ENCODE data around the gene VKORC1. TPM values are rescaled to one million over a fixed set of nuclear protein-coding genes. Genes with fewer than 3 reads are reported as not detected.

The VKORC1 gene
- total and polyA plus RNA-seq, 10 donors: 23.5 to 74.2 (median 51.6) TPM

DNA sequence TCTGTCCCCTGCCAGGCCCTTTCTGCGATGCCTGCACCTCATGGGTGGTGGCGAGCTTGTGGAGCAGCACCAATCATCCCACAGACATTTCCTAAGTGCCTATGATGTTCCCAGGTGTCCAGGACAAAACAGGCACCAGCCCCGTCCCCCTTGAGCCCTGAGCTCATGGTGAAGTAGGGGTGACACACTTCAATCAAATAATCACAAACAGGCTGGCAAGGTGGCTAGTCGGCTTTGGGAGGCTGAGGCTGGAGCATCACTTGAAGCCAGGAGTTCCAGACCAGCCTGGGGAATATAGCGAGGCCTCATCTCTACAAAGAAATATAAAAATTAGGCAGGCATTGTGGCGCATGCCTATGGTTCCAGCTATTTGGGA lies 41.7 kb upstream of the VKORC1 start:
- intact Hi-C loops (cut with DNase I; ENCODE audit: low total_unique reads): no loop called here
- no peak for DNase-seq
- peaks cover 0 to 23% (median 15%) of the 10 kb centered on the region in 6 donors for H3K36me3 ChIP-seq
- no peaks in the 10 kb centered on the region for H3K9me3 ChIP-seq
- WGBS, 5 donors: 87 to 94% (median 90%) methylated on average over 6 of the region's 6 CpGs
- H3K4me1 ChIP-seq: peaks cover 0 to 50% (median 15%) of the 10 kb centered on the region in 6 donors
- H3K27ac ChIP-seq: no peak overlapping the region
- H3K4me3 ChIP-seq: no peak overlapping the region
- H3K27me3 ChIP-seq (replicated peaks in 1 of 7): no peaks in the 10 kb centered on the region
- TF ChIP-seq, protein P1, sequence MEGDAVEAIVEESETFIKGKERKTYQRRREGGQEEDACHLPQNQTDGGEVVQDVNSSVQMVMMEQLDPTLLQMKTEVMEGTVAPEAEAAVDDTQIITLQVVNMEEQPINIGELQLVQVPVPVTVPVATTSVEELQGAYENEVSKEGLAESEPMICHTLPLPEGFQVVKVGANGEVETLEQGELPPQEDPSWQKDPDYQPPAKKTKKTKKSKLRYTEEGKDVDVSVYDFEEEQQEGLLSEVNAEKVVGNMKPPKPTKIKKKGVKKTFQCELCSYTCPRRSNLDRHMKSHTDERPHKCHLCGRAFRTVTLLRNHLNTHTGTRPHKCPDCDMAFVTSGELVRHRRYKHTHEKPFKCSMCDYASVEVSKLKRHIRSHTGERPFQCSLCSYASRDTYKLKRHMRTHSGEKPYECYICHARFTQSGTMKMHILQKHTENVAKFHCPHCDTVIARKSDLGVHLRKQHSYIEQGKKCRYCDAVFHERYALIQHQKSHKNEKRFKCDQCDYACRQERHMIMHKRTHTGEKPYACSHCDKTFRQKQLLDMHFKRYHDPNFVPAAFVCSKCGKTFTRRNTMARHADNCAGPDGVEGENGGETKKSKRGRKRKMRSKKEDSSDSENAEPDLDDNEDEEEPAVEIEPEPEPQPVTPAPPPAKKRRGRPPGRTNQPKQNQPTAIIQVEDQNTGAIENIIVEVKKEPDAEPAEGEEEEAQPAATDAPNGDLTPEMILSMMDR (IDR thresholded peaks at IDR 0.05 in 8 of 11, conservative IDR thresholded peaks at IDR 0.05 in 3 of 11): no peak
- TF ChIP-seq POLR2A (IDR thresholded peaks at IDR 0.05) (no peak), POLR2AphosphoS5 (IDR thresholded peaks at IDR 0.05) (no peak)

DNA sequence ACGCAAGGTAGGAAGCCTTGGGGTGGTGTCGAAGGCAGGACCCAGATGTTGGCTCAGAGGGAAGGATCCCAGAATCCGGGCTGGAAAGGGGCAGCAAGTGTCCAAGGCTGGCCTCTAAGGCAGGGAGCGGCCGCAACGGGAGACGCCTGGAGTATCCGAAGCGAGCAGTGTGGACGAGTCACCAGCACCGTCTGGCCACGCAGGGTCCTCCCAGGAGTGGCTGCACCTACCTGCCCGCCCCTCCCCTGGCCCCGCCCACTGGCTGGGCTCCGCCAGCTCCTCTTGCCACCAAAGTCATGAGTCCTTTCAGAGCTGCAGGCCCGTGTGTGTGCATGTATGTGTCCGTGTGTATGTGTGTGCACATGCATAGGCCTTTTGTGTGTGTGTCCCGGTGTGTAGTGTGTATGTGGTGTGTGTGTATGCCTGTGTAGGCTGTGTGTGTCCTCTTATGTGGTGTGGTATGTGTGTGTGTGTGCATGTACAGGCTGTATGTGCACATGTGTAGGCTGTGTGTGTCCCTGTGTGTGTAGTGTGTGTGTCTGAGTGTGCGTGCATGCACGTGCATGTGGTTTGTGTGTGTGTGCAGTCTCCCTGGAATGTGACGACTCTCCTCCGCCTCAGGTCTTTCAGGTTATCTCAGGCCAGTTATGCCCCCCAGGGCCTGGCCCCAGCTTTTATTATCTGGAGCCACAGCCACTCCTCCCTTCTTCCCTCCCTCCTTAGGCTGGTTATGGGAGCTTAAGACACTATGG lies 41.1 kb upstream of the VKORC1 start, which contains the start of gene PRSS8:
PRSS8 (minus strand) TSS at position 193 of the 752 bp plus-strand sequence. CDS start 229 bp downstream, outside the sequence.
- H3K27me3 ChIP-seq (replicated peaks in 1 of 7): no peaks in the 10 kb centered on the region
- peaks cover 0 to 48% (median 13%) of the 10 kb centered on the region in 6 donors for H3K4me1 ChIP-seq
- no peak for TF ChIP-seq POLR2AphosphoS5 (IDR thresholded peaks at IDR 0.05)
- no peak for TF ChIP-seq POLR2A (IDR thresholded peaks at IDR 0.05)
- TF ChIP-seq, protein P1 (IDR thresholded peaks at IDR 0.05 in 8 of 11, conservative IDR thresholded peaks at IDR 0.05 in 3 of 11): no peak
- DNase-seq: no peak
- H3K9me3 ChIP-seq: no peaks in the 10 kb centered on the region
- peaks cover 0 to 28% (median 20%) of the 10 kb centered on the region in 6 donors for H3K36me3 ChIP-seq
- no peak within 1 kb of the TSS for H3K4me3 ChIP-seq
- peak within 1 kb of the TSS in 2 of 8 donors; percentile 21 to 36 for H3K27ac ChIP-seq
- intact Hi-C loops (cut with DNase I; ENCODE audit: low total_unique reads): no loop called here
- 75 to 89% (median 78%) methylated on average over 11 to 22 of the region's 22 CpGs for WGBS, 5 donors

DNA sequence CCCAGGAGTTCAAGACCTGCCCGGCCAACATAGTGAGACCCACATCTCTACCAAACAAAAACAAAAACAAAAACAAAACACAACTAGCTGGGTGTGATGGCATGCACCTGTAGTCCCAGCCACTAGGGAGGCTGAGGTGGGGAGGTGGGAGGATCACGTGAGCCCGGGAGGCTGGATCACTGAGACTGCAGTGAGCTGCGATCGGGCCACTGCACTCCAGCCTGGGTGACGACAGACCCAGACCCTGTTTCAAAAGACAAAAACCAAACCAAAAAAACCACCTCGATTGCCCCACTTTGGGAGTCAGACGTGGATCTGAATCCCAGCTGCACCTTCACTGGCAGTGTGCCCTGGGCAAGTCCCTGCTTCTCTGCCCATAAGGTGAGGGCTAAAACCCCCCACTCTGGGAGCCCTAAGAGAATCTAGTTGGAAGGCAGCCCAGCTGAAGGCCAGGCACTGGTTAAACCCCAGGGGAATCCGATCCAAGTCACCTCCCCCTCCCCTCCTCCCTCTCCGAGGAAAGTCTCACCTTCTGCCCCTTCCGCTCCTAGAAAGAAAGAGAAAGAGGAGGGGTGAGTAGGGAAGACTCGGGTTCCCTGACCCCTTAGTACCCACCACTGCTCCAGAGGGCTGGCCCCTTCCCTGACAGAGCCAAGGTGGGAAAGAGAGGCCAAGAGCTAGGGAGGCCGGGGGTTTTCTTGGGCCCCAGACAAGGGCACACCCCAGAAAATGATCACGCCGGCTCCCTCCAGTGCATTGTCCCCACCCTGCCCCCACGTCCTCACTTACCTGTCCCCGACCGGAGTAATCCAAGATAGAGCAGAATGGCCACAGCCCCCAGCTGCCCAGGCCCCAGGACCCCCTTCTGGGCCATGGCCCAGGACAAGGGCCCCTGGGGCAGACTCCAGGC lies 40.3 kb upstream of the VKORC1 start:
- DNase-seq: no peak
- H3K9me3 ChIP-seq: no peaks in the 10 kb centered on the region
- intact Hi-C loops (cut with DNase I; ENCODE audit: low total_unique reads): no loop called here
- 38 to 67% (median 52%) methylated on average over 14 to 18 of the region's 18 CpGs for WGBS, 5 donors
- H3K27ac ChIP-seq: peak overlapping the region in 2 of 8 donors; percentile 21 to 36
- TF ChIP-seq POLR2AphosphoS5 (IDR thresholded peaks at IDR 0.05): peak in 1 of 3 donors; percentile 51
- TF ChIP-seq, protein P1 (IDR thresholded peaks at IDR 0.05 in 8 of 11, conservative IDR thresholded peaks at IDR 0.05 in 3 of 11): no peak
- no peak overlapping the region for H3K4me3 ChIP-seq
- H3K36me3 ChIP-seq: peaks cover 0 to 37% (median 28%) of the 10 kb centered on the region in 6 donors
- peaks cover 0 to 51% (median 16%) of the 10 kb centered on the region in 6 donors for H3K4me1 ChIP-seq
- no peaks in the 10 kb centered on the region for H3K27me3 ChIP-seq (replicated peaks in 1 of 7)
